Stimulated activated CD8-positive, alpha-beta memory T cell treated with anti-CD3 and anti-CD28 coated beads, Interleukin-12 subunit alpha, Interleukin-12 subunit beta, amount 100 ng/mL, for 24 hours (primary cell): Measurements from ENCODE around the gene COL5A1.
"Not testable (repeated sequence)": the region's sequence is repeated elsewhere in the genome, so short reads cannot be mapped to it uniquely, and the experiment has no call there.

Source experiments
- DNase-seq: peaks from one replicate; pipeline ENCODE4 v3.0.0-alpha.2; 2020; ENCODE audit errors: extremely low read depth

The COL5A1 gene

DNA sequence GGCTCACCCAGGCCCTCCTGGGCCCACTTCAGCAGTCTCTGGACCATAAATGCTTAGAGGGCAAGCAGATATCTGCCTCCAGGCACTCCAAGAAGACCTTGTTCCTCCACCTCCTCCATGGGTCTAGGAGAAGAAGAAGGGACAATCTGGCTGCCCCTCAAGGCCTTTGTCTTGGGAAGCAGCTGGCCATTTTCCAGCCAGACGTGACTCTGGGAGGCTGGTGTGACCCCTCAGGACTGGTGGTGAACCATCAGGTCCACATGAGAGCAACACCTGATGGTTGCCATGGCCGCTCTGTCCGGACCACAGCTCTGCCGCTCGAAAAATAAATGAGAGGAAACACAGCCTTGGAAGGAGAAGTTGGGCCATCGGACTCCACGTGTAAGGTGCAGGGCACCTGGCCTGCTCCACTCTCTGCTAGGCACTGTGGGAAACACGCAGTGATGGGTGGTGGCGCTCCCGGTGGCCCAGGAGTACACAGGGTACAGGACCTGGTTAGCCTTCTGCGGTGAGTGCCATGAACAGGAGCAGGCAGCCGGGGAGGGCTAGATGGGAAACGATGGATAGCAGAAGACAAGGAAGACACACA lies 3.0 kb upstream of the COL5A1 start:
- DNase-seq: no peak

DNA sequence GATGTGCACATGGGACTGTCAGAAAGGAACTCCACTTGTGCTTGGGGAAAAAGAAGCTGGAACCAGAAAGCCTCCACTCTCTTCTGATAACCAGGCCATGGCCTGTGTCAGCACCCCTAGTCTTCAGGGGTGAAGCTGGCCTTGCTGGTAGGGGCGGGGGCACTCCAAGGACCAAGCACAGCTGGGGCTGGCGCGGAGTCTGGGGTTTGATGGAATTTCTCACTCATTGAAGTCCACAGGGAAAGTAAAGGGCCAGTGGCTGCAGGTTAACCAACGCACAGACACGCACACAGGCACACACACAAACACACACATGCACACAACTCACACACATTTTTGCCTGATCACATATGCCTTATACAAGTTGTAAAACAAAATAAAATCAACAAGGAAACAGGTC lies 1.6 kb upstream of the COL5A1 start:
- no peak for DNase-seq

DNA sequence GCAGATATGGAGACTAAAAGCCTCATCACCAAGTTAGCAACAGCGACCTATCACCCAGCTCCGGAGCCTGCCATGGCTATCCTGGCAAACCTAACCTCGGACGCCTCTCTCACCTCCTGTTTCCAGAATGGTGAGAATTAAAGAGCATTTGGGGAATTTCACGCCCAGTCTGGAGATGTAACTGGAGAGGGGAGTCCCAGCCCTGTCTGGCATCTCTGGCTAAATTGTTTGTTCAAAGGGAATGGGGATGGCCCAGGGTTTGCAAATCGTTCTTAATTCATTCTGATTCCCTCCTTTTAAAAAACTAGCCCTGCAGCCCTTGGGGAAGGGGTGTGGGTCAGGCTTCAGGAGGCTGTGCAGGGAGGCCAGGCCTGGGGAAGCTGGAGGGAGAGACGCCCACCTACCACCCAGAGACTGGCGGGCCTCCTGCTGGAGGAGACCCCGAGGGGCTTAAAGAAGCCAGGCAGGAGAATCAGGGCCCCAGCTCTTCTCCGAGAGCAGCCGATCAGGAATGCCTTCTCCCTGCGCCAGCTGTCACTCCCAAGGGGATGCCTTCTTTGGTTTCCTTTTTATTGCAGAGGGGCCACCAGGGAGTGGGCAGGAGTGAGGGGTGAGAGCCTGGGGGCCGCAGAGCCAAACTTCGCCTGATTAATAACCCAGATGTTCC lies 964 bp upstream of the COL5A1 start:
- no peak for DNase-seq

DNA sequence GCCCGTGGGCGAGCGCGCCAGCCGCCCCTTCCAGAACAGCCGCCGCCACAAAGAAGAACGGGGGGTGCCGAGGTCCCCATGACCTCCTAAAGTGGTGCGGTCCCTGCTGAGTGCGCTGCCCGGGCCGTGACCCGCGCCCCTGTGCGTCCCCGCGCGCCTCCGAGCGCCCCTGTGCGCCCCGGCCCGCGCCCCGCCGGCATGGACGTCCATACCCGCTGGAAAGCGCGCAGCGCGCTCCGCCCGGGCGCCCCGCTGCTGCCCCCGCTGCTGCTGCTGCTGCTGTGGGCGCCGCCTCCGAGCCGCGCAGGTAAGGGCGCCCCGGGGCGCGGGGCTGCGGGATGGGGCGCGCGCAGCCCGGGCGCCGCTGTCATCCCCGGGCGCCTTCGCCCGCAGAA lies 384 bp downstream of the COL5A1 start:
- DNase-seq: no peak

DNA sequence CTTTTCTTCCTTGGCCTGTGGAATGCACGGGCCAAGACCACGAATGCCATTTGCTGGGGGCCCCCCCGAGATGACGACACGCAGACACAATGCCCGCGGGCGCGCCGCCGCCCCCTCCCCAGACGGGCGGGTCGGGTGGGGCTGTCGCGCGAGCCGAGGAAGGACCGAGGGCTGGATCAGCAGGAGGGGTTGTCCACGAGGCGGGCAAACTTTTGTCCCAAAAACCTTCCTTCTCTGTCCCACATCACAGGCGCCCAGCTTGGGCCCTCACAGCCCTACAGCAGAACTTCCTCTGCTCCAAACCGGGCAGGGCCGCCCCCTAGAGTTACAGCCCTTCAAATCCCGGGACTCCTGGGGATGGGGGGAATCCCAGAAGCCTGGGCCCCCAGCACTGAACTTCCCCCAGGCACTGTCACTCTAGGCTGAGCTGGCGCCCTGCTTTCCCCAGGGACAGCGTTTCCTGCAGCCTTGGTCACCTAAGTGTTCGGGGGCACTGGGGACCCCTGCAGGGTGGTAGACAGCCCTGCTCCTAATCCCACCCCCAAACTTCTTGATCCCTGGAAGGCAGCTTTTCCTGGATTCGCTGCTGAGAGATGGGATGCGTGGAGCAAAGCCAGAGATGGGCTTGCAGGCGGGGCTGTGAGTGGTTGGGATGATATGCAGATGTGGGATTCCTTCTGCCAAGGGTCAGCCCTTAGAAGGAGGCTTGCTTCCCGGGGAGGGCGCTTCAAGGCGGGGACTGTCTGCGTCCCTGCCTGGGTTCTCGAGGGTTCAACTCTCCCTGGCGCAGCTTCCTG lies 980 bp downstream of the COL5A1 start:
- no peak for DNase-seq

DNA sequence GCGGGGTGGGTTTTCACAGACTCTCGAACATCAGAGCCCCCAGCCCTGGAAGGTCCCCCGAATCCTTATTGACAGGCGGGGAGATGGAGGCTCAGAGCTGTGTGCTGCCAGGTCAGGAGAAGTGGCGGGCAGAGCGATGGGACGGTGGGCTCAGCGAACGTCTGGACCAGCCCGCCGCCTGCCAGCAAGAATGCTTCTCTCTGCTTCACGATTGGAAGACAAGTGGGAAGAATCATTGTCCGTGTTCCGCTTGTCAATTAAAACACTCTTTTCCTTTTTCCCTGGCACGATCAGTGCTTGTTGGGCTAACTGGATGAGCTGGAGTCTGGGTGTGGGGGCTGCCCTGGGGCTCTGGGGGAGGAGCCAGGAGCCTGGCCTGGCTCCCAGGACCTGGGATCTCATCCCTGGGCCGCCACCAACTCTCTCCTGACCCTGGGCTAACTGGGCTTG lies 1.6 kb downstream of the COL5A1 start:
- no peak for DNase-seq

DNA sequence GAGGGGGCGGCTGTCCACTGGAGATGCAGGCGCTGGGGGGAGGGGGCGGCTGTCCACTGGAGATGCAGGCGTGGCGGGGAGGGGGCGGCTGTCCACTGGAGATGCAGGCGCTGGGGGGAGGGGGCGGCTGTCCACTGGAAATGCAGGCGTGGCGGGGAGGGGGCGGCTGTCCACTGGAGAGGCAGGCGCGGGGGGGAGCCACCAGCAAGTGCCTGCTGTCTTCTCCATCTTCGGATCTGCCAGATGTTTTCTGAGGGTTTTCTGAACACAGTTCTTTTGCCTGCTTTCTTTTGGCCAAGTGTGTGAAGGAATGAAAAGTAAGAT lies 2.8 kb downstream of the COL5A1 start:
- DNase-seq: not testable (repeated sequence)

DNA sequence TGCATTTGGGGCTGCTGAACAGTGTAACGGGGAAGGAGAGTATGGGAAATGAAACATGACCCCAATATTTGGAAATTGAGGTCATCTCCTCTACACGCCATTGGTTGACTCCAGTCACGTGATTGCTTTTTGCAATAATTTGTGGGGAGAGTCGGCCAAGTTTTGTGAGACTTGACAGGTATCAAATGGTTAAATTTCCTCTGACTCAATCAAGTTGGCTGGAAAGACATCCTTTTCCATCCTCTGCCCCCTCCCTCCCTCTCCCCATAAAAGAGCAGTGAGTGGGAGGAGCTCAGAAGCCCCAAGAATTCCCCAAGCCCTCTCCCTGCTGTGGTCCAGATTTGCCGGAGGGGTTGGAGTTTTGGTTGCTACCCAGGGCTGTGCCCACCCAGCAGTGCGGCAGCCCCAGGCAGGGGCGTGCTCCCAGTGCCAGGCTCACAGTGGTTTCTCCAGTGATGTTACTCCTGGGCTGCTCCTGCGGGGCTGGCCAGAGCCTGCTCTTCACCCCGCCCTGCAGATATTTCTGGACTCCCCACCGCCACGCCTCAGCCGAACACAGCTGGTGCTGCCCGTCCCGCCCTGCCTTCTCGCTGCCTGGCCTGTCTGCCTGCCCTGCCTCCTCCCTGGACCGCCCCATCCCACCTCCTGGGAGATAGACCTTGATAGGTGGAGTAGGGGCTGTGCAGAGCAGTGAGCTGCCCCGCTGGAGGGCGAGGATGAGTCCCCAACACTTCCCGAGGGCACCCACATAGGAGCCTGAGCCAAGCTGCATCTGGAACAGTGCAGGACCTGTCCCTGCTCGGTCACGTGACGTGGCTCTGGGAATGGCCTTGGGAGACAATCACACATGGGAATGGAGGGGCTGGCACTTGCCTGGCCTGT lies 3.4 kb downstream of the COL5A1 start:
- no peak for DNase-seq

DNA sequence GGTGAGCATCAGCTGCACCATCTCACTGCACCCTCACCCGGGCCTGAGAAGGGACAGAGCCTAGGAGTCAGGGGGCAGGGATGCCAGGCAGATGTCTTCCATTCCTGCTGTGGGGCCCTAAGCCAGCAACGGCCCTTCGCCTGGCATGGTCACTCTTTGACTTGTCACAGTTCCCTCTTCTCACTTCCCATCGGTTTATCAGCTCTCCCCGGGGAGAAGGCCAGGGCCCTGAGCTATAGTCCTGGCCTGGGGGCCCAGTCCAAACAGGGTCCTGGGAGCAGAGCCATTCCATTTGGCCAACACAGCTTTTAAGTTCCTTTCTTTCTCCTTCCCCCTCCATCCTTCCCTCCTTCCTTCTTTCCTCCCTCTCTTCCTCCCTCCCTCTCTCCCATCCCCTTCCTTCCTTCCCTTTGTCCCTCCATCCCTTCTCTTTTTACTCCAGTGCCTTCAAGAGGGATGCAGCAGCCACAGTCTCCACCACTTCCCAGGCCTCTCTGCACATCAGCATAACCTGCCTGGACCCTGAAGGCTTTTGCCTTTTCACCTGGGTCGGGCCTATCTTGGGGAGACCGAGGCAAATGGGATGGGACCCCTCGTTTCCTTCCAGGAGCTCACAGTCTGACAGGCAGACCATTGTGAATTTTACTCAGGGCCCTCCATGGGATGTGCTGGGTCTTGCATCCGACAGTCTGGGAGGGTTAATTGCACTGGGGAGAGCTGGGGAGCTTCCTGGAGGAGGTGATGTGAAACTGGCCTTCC lies 4.2 kb downstream of the COL5A1 start:
- no peak for DNase-seq

DNA sequence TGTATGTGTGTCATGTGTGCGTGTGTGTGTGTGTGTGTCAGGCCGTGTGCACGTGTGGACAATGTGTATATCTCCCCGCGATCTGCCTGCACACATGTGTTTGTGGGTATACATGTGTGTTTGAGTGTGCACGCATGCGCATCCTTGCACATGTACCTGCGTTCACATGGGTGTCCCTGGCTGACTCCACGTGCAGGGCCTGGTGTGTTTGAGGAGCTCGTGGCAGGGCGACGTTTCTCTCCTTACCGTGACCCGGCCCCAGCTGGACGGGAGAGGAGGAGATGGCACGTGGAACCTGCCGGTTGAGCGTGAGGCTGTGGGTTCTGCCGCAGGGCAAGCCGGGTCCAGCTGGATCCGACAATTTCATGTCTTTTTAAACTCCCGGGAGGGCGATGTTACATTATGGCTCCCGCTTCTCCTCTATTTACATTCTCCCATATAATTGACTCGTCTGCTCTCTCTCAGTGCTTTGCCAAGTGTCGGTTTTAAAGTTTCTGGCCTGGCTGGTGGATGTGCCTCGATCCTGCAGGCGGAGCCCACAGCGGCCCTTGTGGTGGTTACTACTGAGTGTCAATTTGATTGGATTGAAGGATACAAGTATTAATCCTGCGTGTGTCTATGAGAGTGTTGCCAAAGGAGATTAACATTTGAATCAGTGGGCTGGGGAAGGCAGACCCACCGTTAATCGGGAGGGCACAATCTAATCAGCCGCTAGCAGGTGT lies 5.9 kb downstream of the COL5A1 start:
- no peak for DNase-seq

DNA sequence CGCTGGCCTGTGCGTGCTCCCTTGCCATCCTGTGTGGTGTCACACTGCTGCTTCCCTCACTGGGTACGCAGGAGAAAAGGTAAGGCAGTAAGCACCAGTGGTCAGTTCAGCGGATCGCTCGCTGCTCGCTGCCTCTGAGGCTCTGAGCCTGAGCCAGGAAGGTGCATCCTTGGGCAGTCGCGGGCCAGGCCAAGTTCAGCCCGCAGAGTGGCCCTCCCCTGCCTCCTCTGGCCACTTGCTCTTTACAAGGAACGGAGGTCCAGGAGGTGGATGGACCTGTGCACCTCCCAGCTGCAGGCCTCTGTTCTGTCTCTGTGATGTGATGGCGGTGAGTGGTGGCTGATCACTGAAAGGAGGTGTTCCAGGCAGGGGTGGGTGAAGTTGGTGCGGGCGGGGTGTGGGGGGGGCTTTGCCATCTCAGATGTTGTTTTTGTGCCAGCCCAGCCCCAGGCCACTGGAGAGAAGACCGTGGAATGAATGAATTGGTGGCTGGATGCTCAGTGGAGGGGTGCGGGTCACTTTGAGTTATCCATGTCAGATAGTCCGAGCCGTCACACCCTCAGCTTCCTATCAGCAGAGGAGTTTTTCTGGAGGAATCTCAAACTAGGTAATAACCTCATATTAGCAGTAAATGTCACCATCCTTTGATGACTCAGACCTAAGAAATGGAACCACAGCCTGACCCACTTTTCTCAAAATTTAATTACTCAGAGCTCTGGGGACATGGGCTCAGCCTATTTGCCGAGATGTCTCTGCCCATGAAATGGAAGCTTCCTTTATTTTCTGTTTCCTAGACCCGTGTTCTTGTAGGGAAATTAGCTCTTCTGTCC lies 7.3 kb downstream of the COL5A1 start:
- no peak for DNase-seq

DNA sequence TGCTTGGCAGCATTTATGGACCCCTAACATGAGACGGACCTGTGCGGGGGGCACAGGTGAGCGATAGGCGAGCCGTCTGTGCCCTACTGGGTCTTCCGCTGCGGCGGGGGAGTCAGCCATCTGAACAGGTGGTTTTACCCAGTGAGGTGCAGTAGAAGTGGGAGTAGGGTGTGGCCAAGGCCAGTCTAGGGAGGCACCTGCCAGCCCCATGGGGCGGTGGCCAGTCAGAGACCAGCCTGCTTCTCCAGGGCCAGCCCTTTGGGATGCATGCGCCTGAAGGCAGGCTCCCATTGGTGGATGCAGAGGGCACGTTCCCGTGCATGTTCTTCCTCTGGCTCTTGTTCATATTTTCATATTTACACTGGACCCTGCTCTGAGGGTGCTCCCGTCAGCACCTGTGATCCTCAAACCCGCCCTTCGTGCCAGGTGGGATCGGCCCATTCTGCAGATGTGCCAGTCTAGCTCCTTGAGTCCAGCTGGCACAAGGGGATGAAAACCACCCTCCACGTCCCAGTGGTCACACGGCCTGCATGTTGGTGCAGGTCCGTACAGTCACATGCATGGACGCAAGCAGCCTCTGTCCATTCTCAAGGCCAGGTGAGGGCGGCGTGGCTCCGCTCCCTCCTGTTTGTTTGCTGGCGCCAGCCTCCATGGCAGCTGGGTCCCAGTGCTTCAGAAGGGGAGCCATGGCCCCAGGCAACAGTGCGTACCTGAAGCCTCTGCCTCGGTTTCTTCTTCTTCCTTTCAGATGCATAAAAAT lies 9.0 kb downstream of the COL5A1 start:
- no peak for DNase-seq

DNA sequence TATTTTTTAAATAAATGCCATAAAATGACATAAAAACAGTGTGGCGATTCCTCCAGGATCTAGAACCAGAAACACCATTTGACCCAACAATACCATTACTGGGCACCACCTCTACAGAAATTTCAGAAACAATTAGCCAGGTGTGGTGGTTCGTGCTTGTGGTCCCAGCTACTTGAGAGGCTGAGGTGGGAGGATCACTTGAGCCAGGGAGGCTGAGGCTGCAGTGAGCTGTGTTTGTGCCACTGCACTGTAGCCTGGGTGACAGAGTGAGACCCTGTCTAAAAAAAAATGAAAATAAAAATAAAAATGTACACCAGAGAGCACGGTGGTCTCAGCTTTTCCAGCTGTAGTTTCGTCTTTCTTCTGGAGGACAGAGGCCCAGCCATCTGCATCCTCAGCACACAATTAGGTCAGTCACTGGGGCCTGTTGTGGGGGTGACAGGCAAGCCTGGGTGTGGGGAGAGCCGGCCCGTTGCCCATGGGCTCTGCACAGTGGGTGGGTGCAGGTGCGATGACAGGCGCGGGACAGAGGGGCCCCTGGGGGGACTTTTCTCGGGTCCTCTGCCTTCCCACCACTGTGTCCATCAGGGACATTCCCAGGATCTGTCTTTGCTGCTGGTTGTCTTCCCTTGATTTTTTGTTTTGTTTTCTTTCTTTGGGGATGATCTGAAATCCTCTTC lies 9.8 kb downstream of the COL5A1 start:
- no peak for DNase-seq

DNA sequence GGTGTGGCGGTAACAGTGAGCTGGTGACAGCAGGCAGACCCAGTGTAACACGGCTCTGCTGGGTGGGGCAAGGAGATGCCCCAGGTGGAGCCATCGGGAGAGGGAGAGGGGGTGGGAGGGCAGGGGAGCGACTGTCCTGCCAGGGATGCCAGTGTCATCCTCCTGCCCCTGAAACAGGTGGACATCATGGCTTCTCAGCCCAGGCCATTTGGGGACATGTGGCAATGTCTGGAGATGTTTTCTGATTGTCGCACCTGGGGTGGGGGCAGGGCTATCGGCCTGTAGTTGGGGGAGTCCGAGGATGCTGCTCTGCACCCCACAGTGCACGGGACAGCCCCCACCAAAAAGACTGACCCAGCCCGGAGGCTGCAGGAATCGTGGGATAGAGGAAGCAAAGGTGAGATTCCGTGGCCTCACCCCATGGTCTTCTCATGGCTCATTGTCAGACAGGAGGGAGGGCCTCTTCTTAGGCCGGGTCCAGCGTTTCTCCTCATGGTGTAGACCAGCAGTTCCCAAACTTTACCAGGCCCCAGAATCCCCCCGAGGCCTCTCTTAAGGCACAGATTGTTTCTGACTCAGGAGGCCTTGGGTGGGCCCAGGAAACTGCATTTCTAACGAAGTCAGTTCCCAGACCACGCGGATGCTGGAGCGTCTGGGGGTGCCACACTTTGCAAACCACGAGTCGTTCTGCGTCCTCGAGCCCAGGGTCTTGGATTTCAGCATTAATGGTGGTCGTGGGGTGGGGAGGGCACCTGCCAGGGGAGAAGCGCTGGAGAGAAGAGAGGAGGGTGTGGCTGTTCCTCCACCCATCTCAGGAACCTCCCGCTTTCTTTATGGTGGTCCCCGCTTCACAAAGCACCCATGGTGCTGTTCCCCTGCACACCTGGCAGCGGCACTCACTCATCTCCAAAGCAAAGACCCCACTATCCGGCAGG lies 11.0 kb downstream of the COL5A1 start:
- DNase-seq: no peak

DNA sequence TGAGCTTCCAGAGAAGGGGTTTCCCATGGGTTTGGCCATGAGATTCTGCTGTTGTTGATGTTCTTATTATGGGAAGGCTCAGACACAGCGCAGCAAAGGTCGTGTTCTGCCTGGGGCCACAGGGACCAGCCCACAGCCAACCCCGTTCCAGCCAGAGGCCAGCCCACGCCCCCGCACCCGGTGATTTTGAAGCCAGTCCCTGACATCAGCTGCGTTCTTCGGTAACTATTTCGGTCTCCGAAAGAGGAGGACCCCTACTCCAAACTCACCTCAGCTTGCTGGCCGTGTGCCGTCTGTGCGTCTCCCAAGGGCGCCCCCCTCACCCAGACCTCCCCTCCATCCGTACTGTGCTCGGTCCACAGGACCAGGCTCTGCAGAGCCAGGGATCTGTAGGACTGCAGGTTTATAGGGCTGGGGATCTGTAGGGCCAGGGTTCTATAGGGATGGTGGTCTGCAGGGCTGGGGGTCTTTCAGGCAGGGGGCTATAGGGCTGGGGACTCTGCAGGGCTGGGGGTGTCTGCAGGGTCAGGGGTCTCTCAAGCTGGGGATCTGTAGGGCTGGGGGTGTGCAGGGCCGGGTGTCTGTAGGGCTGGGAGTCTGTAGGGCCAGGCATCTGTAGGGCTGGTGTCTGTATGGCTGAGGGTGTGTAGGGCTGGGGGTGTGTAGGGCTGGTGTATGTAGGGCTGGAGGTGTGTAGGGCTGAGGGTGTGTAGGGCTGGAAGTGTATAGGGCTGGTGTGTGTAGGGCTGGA lies 11.8 kb downstream of the COL5A1 start:
- DNase-seq: no peak

DNA sequence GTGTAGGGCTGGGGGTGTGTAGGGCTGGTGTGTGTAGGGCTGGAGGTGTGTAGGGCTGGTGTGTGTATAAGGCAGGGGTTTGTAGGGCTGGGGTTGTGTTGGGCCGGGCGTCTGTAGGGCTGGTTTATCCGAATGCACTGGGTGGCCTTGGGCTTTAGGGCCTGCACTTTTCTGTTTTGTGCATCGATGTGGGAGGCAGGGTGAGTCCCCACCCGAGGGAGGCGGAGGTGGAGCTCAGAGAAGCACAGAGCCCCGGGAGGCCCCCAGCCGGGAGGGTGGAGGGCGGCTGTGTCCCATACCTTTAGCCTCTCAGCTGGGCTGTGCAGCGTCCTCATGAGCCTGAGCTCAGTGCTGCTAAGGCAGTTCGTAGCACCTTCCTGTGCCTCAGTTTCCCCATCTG lies 13.5 kb downstream of the COL5A1 start:
- no peak for DNase-seq
